ENCODE data around the gene MACROD1. TPM values are rescaled to one million over a fixed set of nuclear protein-coding genes. Genes with fewer than 3 reads are reported as not detected.

MACROD1 gene
- total RNA-seq, 5 donors from 2014 or later (not counting 1 experiment from before 2014, with no cell fraction given) = 6.0 to 14.8 (median 10.4) TPM

- no peaks in the 10 kb centered on the region for H3K36me3 Mint-ChIP-seq
- DNase-seq (no peak), ATAC-seq (replicated peaks in 1 of 4) (no peak)
- no peak overlapping the region for H3K27ac ChIP-seq (ENCODE audit: low read length)
- H3K36me3 ChIP-seq (ENCODE audit: control insufficient read depth in 2 of 2, extremely low read depth in 1 of 2, insufficient read depth in 1 of 2, low read length in 1 of 2) = peaks cover 0 to 2% of the 10 kb centered on the region in 2 donors
- no peaks in the 10 kb centered on the region for H3K9me3 ChIP-seq
- H3K9me3 Mint-ChIP-seq = no peaks in the 10 kb centered on the region
- H3K4me3 Mint-ChIP-seq = no peak overlapping the region
- H3K27ac Mint-ChIP-seq = no peak overlapping the region
- 82% methylated on average over 3 of the region's 3 CpGs for WGBS (ENCODE audit: insufficient coverage)
- H3K4me1 ChIP-seq (ENCODE audit: control insufficient read depth in 1 of 2, extremely low read depth in 1 of 2, insufficient read depth in 2 of 2, low read length in 2 of 2) = peaks cover 4 to 7% of the 10 kb centered on the region in 2 experiments
- no peak overlapping the region for H3K4me3 ChIP-seq (ENCODE audit: control insufficient read depth in 1 of 2, extremely low read depth in 1 of 2, low read length in 1 of 2)
- CTCF ChIA-PET = no interaction called here
- H3K27me3 Mint-ChIP-seq = no peaks in the 10 kb centered on the region
- no peaks in the 10 kb centered on the region for H3K27me3 ChIP-seq (replicated peaks in 1 of 2; ENCODE audit: control insufficient read depth in 2 of 2, extremely low read depth in 1 of 2, insufficient read depth in 2 of 2, low read length in 1 of 2)
- POLR2A ChIA-PET = no interaction called here
- peaks cover 4 to 15% (median 5%) of the 10 kb centered on the region in 3 donors for H3K4me1 Mint-ChIP-seq
Measured at GRCh38 chr11:64123679-64124078, 42.2 kb downstream of the MACROD1 start.

- Histone ChIP-seq H3K27ac (ENCODE audit: low read length) (no peak overlapping the region), H3K4me3 (ENCODE audit: control insufficient read depth in 1 of 2, extremely low read depth in 1 of 2, low read length in 1 of 2) (no peak overlapping the region), H3K27me3 (replicated peaks in 1 of 2; ENCODE audit: control insufficient read depth in 2 of 2, extremely low read depth in 1 of 2, insufficient read depth in 2 of 2, low read length in 1 of 2) (no peaks in the 10 kb centered on the region), H3K36me3 (ENCODE audit: control insufficient read depth in 2 of 2, extremely low read depth in 1 of 2, insufficient read depth in 1 of 2, low read length in 1 of 2) (peaks cover 0 to 2% of the 10 kb centered on the region in 2 donors), H3K4me1 (ENCODE audit: control insufficient read depth in 1 of 2, extremely low read depth in 1 of 2, insufficient read depth in 2 of 2, low read length in 2 of 2) (peaks cover 4 to 7% of the 10 kb centered on the region in 2 experiments), H3K9me3 (no peaks in the 10 kb centered on the region)
- peaks cover 4 to 15% (median 5%) of the 10 kb centered on the region in 3 donors for H3K4me1 Mint-ChIP-seq
- no peak overlapping the region for H3K27ac Mint-ChIP-seq
- DNase-seq (no peak), ATAC-seq (replicated peaks in 1 of 4) (no peak)
- H3K27me3 Mint-ChIP-seq = no peaks in the 10 kb centered on the region
- CTCF ChIA-PET = no interaction called here
- no peak overlapping the region for H3K4me3 Mint-ChIP-seq
- POLR2A ChIA-PET = no interaction called here
- 90% methylated on average over 18 of the region's 28 CpGs for WGBS (ENCODE audit: insufficient coverage)
- H3K9me3 Mint-ChIP-seq = no peaks in the 10 kb centered on the region
- H3K36me3 Mint-ChIP-seq = no peaks in the 10 kb centered on the region
Measured at GRCh38 chr11:64122411-64123410, 43.2 kb downstream of the MACROD1 start.

GRCh38 chr11:64121663-64122410, 44.1 kb downstream of the MACROD1 start:
- H3K27me3 Mint-ChIP-seq = no peaks in the 10 kb centered on the region
- peaks cover 3 to 15% (median 4%) of the 10 kb centered on the region in 3 donors for H3K4me1 Mint-ChIP-seq
- Histone ChIP-seq H3K9me3 (no peaks in the 10 kb centered on the region), H3K36me3 (ENCODE audit: control insufficient read depth in 2 of 2, extremely low read depth in 1 of 2, insufficient read depth in 1 of 2, low read length in 1 of 2) (peaks cover 0 to 2% of the 10 kb centered on the region in 2 donors), H3K4me1 (ENCODE audit: control insufficient read depth in 1 of 2, extremely low read depth in 1 of 2, insufficient read depth in 2 of 2, low read length in 2 of 2) (peaks cover 4 to 7% of the 10 kb centered on the region in 2 experiments), H3K27ac (ENCODE audit: low read length) (no peak overlapping the region), H3K4me3 (ENCODE audit: control insufficient read depth in 1 of 2, extremely low read depth in 1 of 2, low read length in 1 of 2) (no peak overlapping the region), H3K27me3 (replicated peaks in 1 of 2; ENCODE audit: control insufficient read depth in 2 of 2, extremely low read depth in 1 of 2, insufficient read depth in 2 of 2, low read length in 1 of 2) (no peaks in the 10 kb centered on the region)
- 83% methylated on average over 6 of the region's 19 CpGs for WGBS (ENCODE audit: insufficient coverage)
- no peaks in the 10 kb centered on the region for H3K36me3 Mint-ChIP-seq
- H3K9me3 Mint-ChIP-seq = no peaks in the 10 kb centered on the region
- no peak overlapping the region for H3K27ac Mint-ChIP-seq
- ChIA-PET CTCF (no interaction called here), POLR2A (no interaction called here)
- no peak overlapping the region for H3K4me3 Mint-ChIP-seq
- DNase-seq = no peak
- no peak for ATAC-seq (replicated peaks in 1 of 4)

GRCh38 chr11:64120951-64121569, 44.9 kb downstream of the MACROD1 start:
- CTCF ChIA-PET = interaction anchor here in 1 of 2 donors (0.5 kb wide), 1 partner anchor 292 kb away, joined by 3 read pairs; no protein-coding TSS in a partner anchor

GRCh38 chr11:64119700-64120099, 46.2 kb downstream of the MACROD1 start:
- no peak for ATAC-seq (replicated peaks in 1 of 4)
- Histone ChIP-seq H3K4me1 (ENCODE audit: control insufficient read depth in 1 of 2, extremely low read depth in 1 of 2, insufficient read depth in 2 of 2, low read length in 2 of 2) (no peaks in the 10 kb centered on the region), H3K4me3 (ENCODE audit: control insufficient read depth in 1 of 2, extremely low read depth in 1 of 2, low read length in 1 of 2) (no peak overlapping the region), H3K27me3 (replicated peaks in 1 of 2; ENCODE audit: control insufficient read depth in 2 of 2, extremely low read depth in 1 of 2, insufficient read depth in 2 of 2, low read length in 1 of 2) (no peaks in the 10 kb centered on the region), H3K9me3 (no peaks in the 10 kb centered on the region), H3K36me3 (ENCODE audit: control insufficient read depth in 2 of 2, extremely low read depth in 1 of 2, insufficient read depth in 1 of 2, low read length in 1 of 2) (peaks cover 0 to 2% of the 10 kb centered on the region in 2 donors), H3K27ac (ENCODE audit: low read length) (no peak overlapping the region)
- Mint-ChIP-seq H3K36me3 (no peaks in the 10 kb centered on the region), H3K4me1 (no peaks in the 10 kb centered on the region), H3K27ac (no peak overlapping the region), H3K9me3 (no peaks in the 10 kb centered on the region), H3K4me3 (no peak overlapping the region), H3K27me3 (no peaks in the 10 kb centered on the region)
- 96% methylated on average over 14 of the region's 18 CpGs for whole genome bisulfite sequencing (ENCODE audit: insufficient coverage)
- ChIA-PET CTCF (no interaction called here), POLR2A (no interaction called here)
- no peak for DNase-seq

More at GRCh38 chr11:64120951-64121569, 44.9 kb downstream of the MACROD1 start:
- ATAC-seq (replicated peaks in 1 of 4) (no peak), DNase-seq (no peak)
- Histone ChIP-seq H3K27ac (ENCODE audit: low read length) (no peak overlapping the region), H3K4me1 (ENCODE audit: control insufficient read depth in 1 of 2, extremely low read depth in 1 of 2, insufficient read depth in 2 of 2, low read length in 2 of 2) (peaks cover 4 to 6% of the 10 kb centered on the region in 2 experiments), H3K9me3 (no peaks in the 10 kb centered on the region), H3K36me3 (ENCODE audit: control insufficient read depth in 2 of 2, extremely low read depth in 1 of 2, insufficient read depth in 1 of 2, low read length in 1 of 2) (peaks cover 0 to 2% of the 10 kb centered on the region in 2 donors), H3K4me3 (ENCODE audit: control insufficient read depth in 1 of 2, extremely low read depth in 1 of 2, low read length in 1 of 2) (no peak overlapping the region), H3K27me3 (replicated peaks in 1 of 2; ENCODE audit: control insufficient read depth in 2 of 2, extremely low read depth in 1 of 2, insufficient read depth in 2 of 2, low read length in 1 of 2) (no peaks in the 10 kb centered on the region)
- Mint-ChIP-seq H3K27ac (no peak overlapping the region), H3K4me1 (peaks cover under 1 to 12% (median 4%) of the 10 kb centered on the region in 3 donors), H3K4me3 (no peak overlapping the region), H3K9me3 (no peaks in the 10 kb centered on the region), H3K36me3 (no peaks in the 10 kb centered on the region), H3K27me3 (no peaks in the 10 kb centered on the region)
- WGBS (ENCODE audit: insufficient coverage) = 76% methylated on average over 4 of the region's 13 CpGs
- POLR2A ChIA-PET = no interaction called here
